ENCODE data around the gene IKZF5. TPM values are rescaled to one million over a fixed set of nuclear protein-coding genes. Genes with fewer than 3 reads are reported as not detected.
A peak's percentile ranks its signal among the peaks of the same experiment; 100 is the strongest.

Gene IKZF5
- total RNA-seq, 2 donors from 2014 or later, result 8.5 to 14.5 TPM

- H3K27ac ChIP-seq, result no peak overlapping the region
- no peak for TF ChIP-seq CTCF (IDR thresholded peaks at IDR 0.05)
- H3K36me3 ChIP-seq, result no peaks in the 10 kb centered on the region
- H3K4me1 ChIP-seq (ENCODE audit: control insufficient read depth in 1 of 2, low read depth in 2 of 2), result peaks cover 3 to 4% of the 10 kb centered on the region in 2 donors
- ATAC-seq (ENCODE audit: insufficient number of reproducible peaks, low FRiP score, low read depth) (no peak), DNase-seq (ENCODE audit: low spot score) (no peak)
- no peak overlapping the region for H3K4me3 ChIP-seq
- H3K9me3 ChIP-seq, result no peaks in the 10 kb centered on the region
- no peaks in the 10 kb centered on the region for H3K27me3 ChIP-seq (replicated peaks; ENCODE audit: insufficient read depth)
These were observed 6.2 kb upstream of the IKZF5 start for GRCh38 chr10:123014772-123015171.

GRCh38 chr10:123013456-123014419 is 5.1 kb upstream of the IKZF5 start:
- Histone ChIP-seq H3K27ac (no peak overlapping the region), H3K9me3 (no peaks in the 10 kb centered on the region), H3K4me1 (ENCODE audit: control insufficient read depth in 1 of 2, low read depth in 2 of 2) (peaks cover 4 to 7% of the 10 kb centered on the region in 2 donors), H3K36me3 (no peaks in the 10 kb centered on the region), H3K27me3 (replicated peaks; ENCODE audit: insufficient read depth) (no peaks in the 10 kb centered on the region), H3K4me3 (no peak overlapping the region)
- no peak for TF ChIP-seq CTCF (IDR thresholded peaks at IDR 0.05)
- no peak for ATAC-seq (ENCODE audit: insufficient number of reproducible peaks, low FRiP score, low read depth)
- no peak for DNase-seq (ENCODE audit: low spot score)

GRCh38 chr10:123011987-123012386 is 3.4 kb upstream of the IKZF5 start:
- no peak for ATAC-seq (ENCODE audit: insufficient number of reproducible peaks, low FRiP score, low read depth)
- Histone ChIP-seq H3K9me3 (no peaks in the 10 kb centered on the region), H3K4me3 (no peak overlapping the region), H3K27ac (no peak overlapping the region), H3K27me3 (replicated peaks; ENCODE audit: insufficient read depth) (no peaks in the 10 kb centered on the region), H3K36me3 (no peaks in the 10 kb centered on the region), H3K4me1 (ENCODE audit: control insufficient read depth in 1 of 2, low read depth in 2 of 2) (peaks cover 10 to 14% of the 10 kb centered on the region in 2 donors)
- DNase-seq (ENCODE audit: low spot score), result no peak
- no peak for TF ChIP-seq CTCF (IDR thresholded peaks at IDR 0.05)

GRCh38 chr10:123009105-123009820 is 668 bp upstream of the IKZF5 start:
- Histone ChIP-seq H3K36me3 (no peaks in the 10 kb centered on the region), H3K27me3 (replicated peaks; ENCODE audit: insufficient read depth) (no peaks in the 10 kb centered on the region), H3K4me3 (peak overlapping the region; percentile 90), H3K4me1 (ENCODE audit: control insufficient read depth in 1 of 2, low read depth in 2 of 2) (peaks cover 16 to 28% of the 10 kb centered on the region in 2 donors), H3K27ac (peak overlapping the region; percentile 62 to 85), H3K9me3 (no peaks in the 10 kb centered on the region)
- no peak for TF ChIP-seq CTCF (IDR thresholded peaks at IDR 0.05)
- DNase-seq (ENCODE audit: low spot score) (no peak), ATAC-seq (ENCODE audit: insufficient number of reproducible peaks, low FRiP score, low read depth) (no peak)
